Measurements from ENCODE around the gene VWF.
"Not testable (repeated sequence)": the region's sequence is repeated elsewhere in the genome, so short reads cannot be mapped to it uniquely, and the experiment has no call there.

Gene VWF

GRCh38 chr12:6020930-6021329 is 103.5 kb downstream of the VWF start:
- Histone ChIP-seq H3K27me3 (ENCODE audit: control insufficient read depth in 1 of 2, insufficient read depth in 2 of 2, low read length in 2 of 2) (no peaks in the 10 kb centered on the region), H3K4me1 (ENCODE audit: insufficient read depth, low read length) (no peaks in the 10 kb centered on the region), H3K9me3 (ENCODE audit: low read length) (no peaks in the 10 kb centered on the region), H3K36me3 (ENCODE audit: insufficient read depth, low read length) (no peaks in the 10 kb centered on the region), H3K9ac (ENCODE audit: low read length) (no peak overlapping the region), H3K4me3 (ENCODE audit: low read depth in 1 of 2, low read length in 2 of 2) (no peak overlapping the region), H3K27ac (ENCODE audit: low read depth, low read length) (no peak overlapping the region)

GRCh38 chr12:6020511-6020910 is 104.0 kb downstream of the VWF start:
- H3K9ac ChIP-seq (ENCODE audit: low read length); H3K36me3 ChIP-seq (ENCODE audit: insufficient read depth, low read length); H3K27me3 ChIP-seq (ENCODE audit: control insufficient read depth in 1 of 2, insufficient read depth in 2 of 2, low read length in 2 of 2): not testable (repeated sequence)

GRCh38 chr12:6019256-6019655 is 105.2 kb downstream of the VWF start:
- not testable (repeated sequence) for H3K9ac ChIP-seq (ENCODE audit: low read length); H3K4me3 ChIP-seq (ENCODE audit: low read depth in 1 of 2, low read length in 2 of 2); H3K4me1 ChIP-seq (ENCODE audit: insufficient read depth, low read length); H3K27me3 ChIP-seq (ENCODE audit: control insufficient read depth in 1 of 2, insufficient read depth in 2 of 2, low read length in 2 of 2); H3K9me3 ChIP-seq (ENCODE audit: low read length); H3K27ac ChIP-seq (ENCODE audit: low read depth, low read length); H3K36me3 ChIP-seq (ENCODE audit: insufficient read depth, low read length)

More at GRCh38 chr12:6020511-6020910, 104.0 kb downstream of the VWF start:
- H3K9me3 ChIP-seq (ENCODE audit: low read length); H3K4me3 ChIP-seq (ENCODE audit: low read depth in 1 of 2, low read length in 2 of 2); H3K4me1 ChIP-seq (ENCODE audit: insufficient read depth, low read length); H3K27ac ChIP-seq (ENCODE audit: low read depth, low read length): not testable (repeated sequence)

- Histone ChIP-seq H3K27me3 (ENCODE audit: control insufficient read depth in 1 of 2, insufficient read depth in 2 of 2, low read length in 2 of 2) (no peaks in the 10 kb centered on the region), H3K9ac (ENCODE audit: low read length) (no peak overlapping the region), H3K9me3 (ENCODE audit: low read length) (no peaks in the 10 kb centered on the region), H3K4me3 (ENCODE audit: low read depth in 1 of 2, low read length in 2 of 2) (no peak overlapping the region), H3K36me3 (ENCODE audit: insufficient read depth, low read length) (no peaks in the 10 kb centered on the region), H3K27ac (ENCODE audit: low read depth, low read length) (no peak overlapping the region), H3K4me1 (ENCODE audit: insufficient read depth, low read length) (no peaks in the 10 kb centered on the region)
Observed at GRCh38 chr12:6018265-6018664, 106.2 kb downstream of the VWF start.

GRCh38 chr12:6016756-6017155 is 107.7 kb downstream of the VWF start:
- H3K36me3 ChIP-seq (ENCODE audit: insufficient read depth, low read length): no peaks in the 10 kb centered on the region
- no peaks in the 10 kb centered on the region for H3K9me3 ChIP-seq (ENCODE audit: low read length)
- H3K9ac ChIP-seq (ENCODE audit: low read length): no peak overlapping the region
- H3K4me1 ChIP-seq (ENCODE audit: insufficient read depth, low read length): no peaks in the 10 kb centered on the region
- H3K27ac ChIP-seq (ENCODE audit: low read depth, low read length): no peak overlapping the region
- H3K4me3 ChIP-seq (ENCODE audit: low read depth in 1 of 2, low read length in 2 of 2): no peak overlapping the region
- no peaks in the 10 kb centered on the region for H3K27me3 ChIP-seq (ENCODE audit: control insufficient read depth in 1 of 2, insufficient read depth in 2 of 2, low read length in 2 of 2)

GRCh38 chr12:6016004-6016403 is 108.5 kb downstream of the VWF start:
- H3K9ac ChIP-seq (ENCODE audit: low read length): not testable (repeated sequence)

GRCh38 chr12:6015271-6015670 is 109.2 kb downstream of the VWF start:
- not testable (repeated sequence) for H3K36me3 ChIP-seq (ENCODE audit: insufficient read depth, low read length); H3K4me3 ChIP-seq (ENCODE audit: low read depth in 1 of 2, low read length in 2 of 2); H3K27ac ChIP-seq (ENCODE audit: low read depth, low read length); H3K9ac ChIP-seq (ENCODE audit: low read length); H3K4me1 ChIP-seq (ENCODE audit: insufficient read depth, low read length); H3K27me3 ChIP-seq (ENCODE audit: control insufficient read depth in 1 of 2, insufficient read depth in 2 of 2, low read length in 2 of 2); H3K9me3 ChIP-seq (ENCODE audit: low read length)

More at GRCh38 chr12:6016004-6016403, 108.5 kb downstream of the VWF start:
- H3K4me3 ChIP-seq (ENCODE audit: low read depth in 1 of 2, low read length in 2 of 2); H3K27ac ChIP-seq (ENCODE audit: low read depth, low read length); H3K9me3 ChIP-seq (ENCODE audit: low read length); H3K27me3 ChIP-seq (ENCODE audit: control insufficient read depth in 1 of 2, insufficient read depth in 2 of 2, low read length in 2 of 2); H3K36me3 ChIP-seq (ENCODE audit: insufficient read depth, low read length); H3K4me1 ChIP-seq (ENCODE audit: insufficient read depth, low read length): not testable (repeated sequence)

GRCh38 chr12:6010631-6011350 is 113.7 kb downstream of the VWF start:
- H3K27me3 ChIP-seq (ENCODE audit: control insufficient read depth in 1 of 2, insufficient read depth in 2 of 2, low read length in 2 of 2); H3K9ac ChIP-seq (ENCODE audit: low read length); H3K4me3 ChIP-seq (ENCODE audit: low read depth in 1 of 2, low read length in 2 of 2); H3K27ac ChIP-seq (ENCODE audit: low read depth, low read length); H3K4me1 ChIP-seq (ENCODE audit: insufficient read depth, low read length); H3K9me3 ChIP-seq (ENCODE audit: low read length); H3K36me3 ChIP-seq (ENCODE audit: insufficient read depth, low read length): not testable (repeated sequence)

GRCh38 chr12:5997260-5997659 is 127.2 kb downstream of the VWF start:
- no peaks in the 10 kb centered on the region for H3K9me3 ChIP-seq (ENCODE audit: low read length)
- no peaks in the 10 kb centered on the region for H3K4me1 ChIP-seq (ENCODE audit: insufficient read depth, low read length)
- no peak overlapping the region for H3K4me3 ChIP-seq (ENCODE audit: low read depth in 1 of 2, low read length in 2 of 2)
- H3K9ac ChIP-seq (ENCODE audit: low read length): no peak overlapping the region
- H3K27ac ChIP-seq (ENCODE audit: low read depth, low read length): no peak overlapping the region
- H3K36me3 ChIP-seq (ENCODE audit: insufficient read depth, low read length): no peaks in the 10 kb centered on the region
- no peaks in the 10 kb centered on the region for H3K27me3 ChIP-seq (ENCODE audit: control insufficient read depth in 1 of 2, insufficient read depth in 2 of 2, low read length in 2 of 2)

- Histone ChIP-seq H3K27ac (ENCODE audit: low read depth, low read length) (no peak overlapping the region), H3K27me3 (ENCODE audit: control insufficient read depth in 1 of 2, insufficient read depth in 2 of 2, low read length in 2 of 2) (no peaks in the 10 kb centered on the region), H3K9ac (ENCODE audit: low read length) (no peak overlapping the region), H3K9me3 (ENCODE audit: low read length) (no peaks in the 10 kb centered on the region), H3K4me3 (ENCODE audit: low read depth in 1 of 2, low read length in 2 of 2) (no peak overlapping the region), H3K36me3 (ENCODE audit: insufficient read depth, low read length) (no peaks in the 10 kb centered on the region), H3K4me1 (ENCODE audit: insufficient read depth, low read length) (no peaks in the 10 kb centered on the region)
Observed at GRCh38 chr12:5996459-5996858, 128.0 kb downstream of the VWF start.

- Histone ChIP-seq H3K9ac (ENCODE audit: low read length) (no peak overlapping the region), H3K4me1 (ENCODE audit: insufficient read depth, low read length) (peaks cover 10% of the 10 kb centered on the region), H3K36me3 (ENCODE audit: insufficient read depth, low read length) (no peaks in the 10 kb centered on the region), H3K4me3 (ENCODE audit: low read depth in 1 of 2, low read length in 2 of 2) (no peak overlapping the region), H3K27ac (ENCODE audit: low read depth, low read length) (no peak overlapping the region), H3K27me3 (ENCODE audit: control insufficient read depth in 1 of 2, insufficient read depth in 2 of 2, low read length in 2 of 2) (no peaks in the 10 kb centered on the region), H3K9me3 (ENCODE audit: low read length) (no peaks in the 10 kb centered on the region)
Observed at GRCh38 chr12:5989621-5990020, 134.8 kb downstream of the VWF start.

- H3K9me3 ChIP-seq (ENCODE audit: low read length): no peaks in the 10 kb centered on the region
- H3K4me1 ChIP-seq (ENCODE audit: insufficient read depth, low read length): peaks cover 10% of the 10 kb centered on the region
- H3K4me3 ChIP-seq (ENCODE audit: low read depth in 1 of 2, low read length in 2 of 2): no peak overlapping the region
- H3K36me3 ChIP-seq (ENCODE audit: insufficient read depth, low read length): no peaks in the 10 kb centered on the region
- H3K9ac ChIP-seq (ENCODE audit: low read length): no peak overlapping the region
- H3K27me3 ChIP-seq (ENCODE audit: control insufficient read depth in 1 of 2, insufficient read depth in 2 of 2, low read length in 2 of 2): no peaks in the 10 kb centered on the region
- peak overlapping the region; percentile 47 for H3K27ac ChIP-seq (ENCODE audit: low read depth, low read length)
Observed at GRCh38 chr12:5988659-5989116, 135.8 kb downstream of the VWF start.

All from muscle layer of colon (tissue), 2 donors.